Adrenal gland (tissue), 5 donors: Measurements from ENCODE around the gene EIF1AD.

ENCODE experiments used
- CTCF ChIP-seq, 6 experiments: fragments of 450-650 bp in 4 of 6; fragments of 200-600 bp in 2 of 6; sonication (generic) in 1 of 6; IDR thresholded peaks; 1 replicate in 5 of 6; 2 replicates in 1 of 6; pipeline versions ENCODE4 v1.5.1 to v1.8.0; 2016 to 2021; ENCODE audit warnings: antibody characterized with exemption in 6 of 6, mild to moderate bottlenecking in 2 of 6, moderate library complexity in 1 of 6
- POLR2A ChIP-seq, 2 donors: fragments of 450-650 bp; IDR thresholded peaks; one replicate each; pipeline ENCODE4 v1.6.1; 2017; ENCODE audit warnings: antibody characterized with exemption in 2 of 2, mild to moderate bottlenecking in 2 of 2, moderate library complexity in 1 of 2
- donor health status: DM: no; HTN: no; CAD: no.

- no peak for TF ChIP-seq CTCF (IDR thresholded peaks at IDR 0.05)
- TF ChIP-seq POLR2A (IDR thresholded peaks at IDR 0.05), result no peak
Measured at GRCh38 chr11:65958291-65958690, 43.7 kb downstream of the EIF1AD start.
